ENCODE measurements around the gene KPNA6.

Gene KPNA6

GRCh38 chr1:32224285-32224684 lies 116.4 kb downstream of the KPNA6 start:
- Histone ChIP-seq H3K9ac (ENCODE audit: low read depth, low read length) (peak overlapping the region; percentile 77; the same call in 1 of the 2 replicates), H3K9me3 (ENCODE audit: insufficient read depth, low read length, severe bottlenecking) (no peaks in the 10 kb centered on the region), H2AFZ (ENCODE audit: low read depth, low read length) (no peak overlapping the region), H3K27ac (ENCODE audit: low read length) (no peak overlapping the region), H3K36me3 (ENCODE audit: insufficient read depth, low read length) (peaks cover 55% of the 10 kb centered on the region), H3K4me3 (ENCODE audit: low read depth in 1 of 2, low read length in 2 of 2) (peak overlapping the region in 1 of 2 experiments; percentile 41; a peak in 1 of 4 replicates), H4K20me1 (ENCODE audit: insufficient read depth, low read length) (peaks cover 8% of the 10 kb centered on the region; the same call in 1 of the 2 replicates), H3K4me2 (ENCODE audit: insufficient read depth, low read length) (peak overlapping the region; percentile 70), H3K27me3 (ENCODE audit: insufficient read depth, low read length, poor library complexity) (no peaks in the 10 kb centered on the region), H3K4me1 (ENCODE audit: insufficient read depth, low read length) (peaks cover 34% of the 10 kb centered on the region), H3K79me2 (ENCODE audit: insufficient read depth, low read length) (peaks cover 47% of the 10 kb centered on the region)
- no peak for DNase-seq
- no peak for ATAC-seq (ENCODE audit: insufficient read depth, low read depth)
- TF ChIP-seq CTCF (IDR thresholded peaks at IDR 0.05; ENCODE audit: borderline replicate concordance, extremely low read depth, low read length, poor library complexity, severe bottlenecking) = no peak
- TF ChIP-seq EZH2 (IDR thresholded peaks at IDR 0.05; ENCODE audit: borderline replicate concordance, low read depth, low read length, severe bottlenecking) = no peak
